IMR-90 (cell line): ENCODE data around the gene LRIG1. TPM values are rescaled to one million over a fixed set of nuclear protein-coding genes. Genes with fewer than 3 reads are reported as not detected.

ENCODE experiments used
- ATAC-seq: fragments of 200-7000 bp; cut with Tn5 transposase; 2 replicates; pipeline ENCODE4 v1.9.1; 2020; ENCODE audit warnings: low read depth, mild to moderate bottlenecking, moderate library complexity
- BruUV-seq: library from RNA; stranded (reverse); fragments of 400-500 nt; replicated peaks from 2 replicates; lab custom pipeline; 2021; lab: Mats Ljungman, UMichigan
- CTCF ChIA-PET: fragments of 300-600 bp; formaldehyde crosslinking; extraction: SDS; loops from one replicate; lab custom pipeline; 2021; ENCODE audit warnings: antibody characterized with exemption; lab: Yijun Ruan, JAX
- POLR2A ChIA-PET: fragments of 300-600 bp; sonication (Branson Sonifier 250); formaldehyde crosslinking; loops from one replicate; lab custom pipeline; 2022; ENCODE audit warnings: antibody characterized with exemption; ENCODE audit not compliant: unreplicated experiment; lab: Charles Lee
- DNase-seq: peaks from one replicate; pipeline ENCODE4 v3.0.0; 2013
- H2AFZ ChIP-seq: replicated peaks from 2 replicates; pipeline ENCODE3; 2013; ENCODE audit warnings: low read length, mild to moderate bottlenecking; ENCODE audit not compliant: poor library complexity
- H2AK5ac ChIP-seq: 2 replicates; pipeline ENCODE4 v1.6.1; 2013; ENCODE audit warnings: low read depth, low read length, inconsistent platforms
- H2AK9ac ChIP-seq: replicated peaks from 2 replicates; pipeline ENCODE3; 2013; ENCODE audit warnings: mild to moderate bottlenecking, low read depth, low read length, moderate library complexity; ENCODE audit not compliant: poor library complexity
- H2BK120ac ChIP-seq: 2 replicates; pipeline ENCODE4 v1.6.1; 2013; ENCODE audit warnings: low read depth, low read length, inconsistent platforms
- H2BK15ac ChIP-seq: 3 replicates; pipeline ENCODE4 v1.6.1; 2013; ENCODE audit warnings: low read depth, low read length, inconsistent platforms
- H2BK20ac ChIP-seq: 2 replicates; pipeline ENCODE4 v1.6.1; 2013; ENCODE audit warnings: low read depth, mild to moderate bottlenecking, inconsistent platforms, low read length, moderate library complexity
- H2BK5ac ChIP-seq: 2 replicates; pipeline ENCODE4 v1.6.1; 2013; ENCODE audit warnings: mild to moderate bottlenecking, low read depth, low read length, inconsistent platforms; ENCODE audit not compliant: poor library complexity, severe bottlenecking
- H3K14ac ChIP-seq: replicated peaks from 2 replicates; pipeline ENCODE4 v1.6.1; 2013; ENCODE audit warnings: low read depth, low read length, inconsistent platforms
- H3K18ac ChIP-seq: 2 replicates; pipeline ENCODE4 v1.6.1; 2013; ENCODE audit warnings: low read depth, low read length, control low read depth
- H3K23ac ChIP-seq: 2 replicates; pipeline ENCODE4 v1.6.1; 2013; ENCODE audit warnings: low read depth, low read length, inconsistent platforms
- H3K27ac ChIP-seq: 2 replicates; pipeline ENCODE4 v1.5.1; 2013; ENCODE audit warnings: mild to moderate bottlenecking, control low read depth, low read length; ENCODE audit not compliant: insufficient read depth
- H3K27me3 ChIP-seq: 2 replicates; pipeline ENCODE4 v1.6.1; 2013; ENCODE audit warnings: low read length; ENCODE audit not compliant: control insufficient read depth, insufficient read depth
- H3K36me3 ChIP-seq: 2 replicates; pipeline ENCODE4 v1.6.1; 2013; ENCODE audit warnings: low read length, mixed read lengths; ENCODE audit not compliant: control insufficient read depth, insufficient read depth
- H3K4ac ChIP-seq: 2 replicates; pipeline ENCODE4 v1.6.1; 2013; ENCODE audit warnings: low read depth, low read length, inconsistent platforms
- H3K4me1 ChIP-seq: 2 replicates; pipeline ENCODE4 v1.6.1; 2013; ENCODE audit warnings: low read length, mixed read lengths; ENCODE audit not compliant: control insufficient read depth, insufficient read depth
- H3K4me2 ChIP-seq: 2 replicates; pipeline ENCODE4 v1.6.1; 2013; ENCODE audit warnings: low read depth, mild to moderate bottlenecking, control low read depth, low read length, moderate library complexity
- H3K4me3 ChIP-seq: 2 replicates; pipeline ENCODE4 v1.5.1; 2013; ENCODE audit warnings: low read depth, mild to moderate bottlenecking, control low read depth, low read length, moderate library complexity; ENCODE audit not compliant: insufficient read depth
- H3K56ac ChIP-seq: 2 replicates; pipeline ENCODE4 v1.6.1; 2013; ENCODE audit warnings: low read length, inconsistent platforms; ENCODE audit not compliant: insufficient read depth; ENCODE audit errors: extremely low read depth
- H3K79me1 ChIP-seq, 2 experiments: 2 replicates each; pipeline ENCODE4 v1.6.1; 2013; ENCODE audit warnings: low read length in 2 of 2, inconsistent platforms in 1 of 2, low read depth in 1 of 2
- H3K9ac ChIP-seq: 2 replicates; pipeline ENCODE4 v1.6.1; 2013; ENCODE audit warnings: low read depth, low read length, control low read depth
- H3K9me1 ChIP-seq: 2 replicates; pipeline ENCODE4 v1.6.1; 2013; ENCODE audit warnings: low read length, inconsistent platforms; ENCODE audit not compliant: insufficient read depth
- H3K9me3 ChIP-seq: 2 replicates; pipeline ENCODE4 v1.6.1; 2013; ENCODE audit warnings: low read length; ENCODE audit not compliant: control insufficient read depth, insufficient read depth
- H4K20me1 ChIP-seq: 2 replicates; pipeline ENCODE4 v1.6.1; 2013; ENCODE audit warnings: low read length, inconsistent platforms; ENCODE audit not compliant: insufficient read depth
- H4K5ac ChIP-seq: 2 replicates; pipeline ENCODE4 v1.6.1; 2013; ENCODE audit warnings: mild to moderate bottlenecking, low read depth, low read length, control low read depth
- H4K8ac ChIP-seq, 2 experiments: 2 replicates each; pipeline ENCODE4 v1.6.1; 2013; ENCODE audit warnings: low read depth in 2 of 2, low read length in 2 of 2, control low read depth in 1 of 2, inconsistent platforms in 1 of 2
- H4K91ac ChIP-seq: 2 replicates; pipeline ENCODE4 v1.6.1; 2013; ENCODE audit warnings: low read depth, low read length, inconsistent platforms; ENCODE audit not compliant: insufficient read depth
- BHLHE40 ChIP-seq: fragments of 150-350 bp; IDR thresholded peaks from 2 replicates; pipeline ENCODE4 v1.6.1; 2016; ENCODE audit warnings: mild to moderate bottlenecking, low read depth, low read length
- MAZ ChIP-seq: IDR thresholded peaks from 2 replicates; pipeline ENCODE4 v1.6.1; 2012; ENCODE audit warnings: low read depth, mild to moderate bottlenecking, low read length, improper control_type of control experiment, moderate library complexity, borderline replicate concordance
- MXI1 ChIP-seq: IDR thresholded peaks from 2 replicates; pipeline ENCODE4 v1.6.1; 2012; ENCODE audit warnings: low read depth, mild to moderate bottlenecking, low read length, moderate library complexity, borderline replicate concordance
- NFE2L2 ChIP-seq: fragments of 150-350 bp; IDR thresholded peaks from 2 replicates; pipeline ENCODE4 v1.6.1; 2016; ENCODE audit warnings: low read depth, mild to moderate bottlenecking, low read length
- WGBS, 2 experiments: methylation state at CpG; one replicate each; pipeline versions ENCODE4 v1.1.5 to v1.1.7; 2013; ENCODE audit warnings: missing lambda C conversion rate in 2 of 2; ENCODE audit not compliant: insufficient read length in 1 of 2; ENCODE audit errors: extremely low coverage in 2 of 2; 5-methylcytosine and 5-hydroxymethylcytosine counted together
- dilution Hi-C: fragments of 300-500 bp; cut with HindIII; formaldehyde crosslinking; loops from one replicate; pipeline ENCODE4 v1.14.3; 2018; ENCODE audit warnings: low sequenced_read_pairs; ENCODE audit not compliant: unreplicated experiment
- in situ Hi-C: fragments of 300-500 bp; cut with MboI; formaldehyde crosslinking; loops from 3 replicates; pipeline ENCODE4 v1.14.3; 2019; ENCODE audit warnings: low sequenced_read_pairs, inconsistent platforms, mixed read lengths
- intact Hi-C: fragments of 100-400 bp; cut with micrococcal nuclease; formaldehyde crosslinking; loops from 2 replicates; pipeline ENCODE4 v1.10.0; 2022
- polyA plus RNA-seq, 3 experiments: library from polyadenylated mRNA; depleted of rRNA; stranded (reverse); fragments of >200 nt; gene quantifications; 2 replicates each; pipeline ENCODE4 v1.2.3, GENCODE V29; 2012; ENCODE audit warnings: low replicate concordance in 1 of 3
- total RNA-seq: library from RNA; depleted of rRNA; stranded (reverse); fragments of >200 nt; gene quantifications from 2 replicates; pipeline ENCODE4 v1.2.3, GENCODE V29; 2012

LRIG1 gene
- total and polyA plus RNA-seq, 2 of the 4 experiments (the other 2 are of a cell fraction) = 62.8 to 87.8 TPM

DNA sequence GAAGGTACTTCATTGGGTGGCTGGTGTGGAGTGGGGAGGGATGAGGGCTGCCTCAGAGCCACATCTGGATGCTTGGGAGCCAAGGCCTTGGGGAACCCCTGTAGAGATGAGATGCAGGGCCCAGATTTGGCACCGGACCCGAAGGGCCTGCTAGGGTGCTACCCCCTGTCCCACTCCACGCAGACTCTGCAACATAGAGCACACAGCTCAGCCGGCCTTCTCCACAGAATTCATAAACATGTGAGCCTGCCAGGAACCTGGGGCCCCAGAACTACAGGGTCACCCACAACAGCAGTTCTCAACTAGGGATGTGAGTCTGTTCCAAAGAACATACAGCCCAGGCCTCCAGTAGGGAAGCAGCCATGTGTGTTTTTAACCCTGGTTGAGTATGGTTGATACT is 62.8 kb downstream of the LRIG1 start:
- H3K36me3 ChIP-seq = 0 out of 2 replicates have a peak, but pooled peaks cover 7% of the 10 kb centered on the region
- H3K27me3 ChIP-seq = no peaks in the 10 kb centered on the region
- H3K14ac ChIP-seq = no peak overlapping the region
- no peak overlapping the region for H3K4ac ChIP-seq
- H3K4me2 ChIP-seq = no peak overlapping the region
- BruUV-seq = no TSS peak
- H3K79me1 ChIP-seq = peaks cover 13 to 47% of the 10 kb centered on the region in 2 experiments; a peak in 3 of 4 replicates
- H4K91ac ChIP-seq = no peak overlapping the region
- no peak overlapping the region for H4K5ac ChIP-seq
- no peak overlapping the region for H3K18ac ChIP-seq
- H3K4me3 ChIP-seq = no peak overlapping the region
- no peak overlapping the region for H3K56ac ChIP-seq
- peaks cover 24% of the 10 kb centered on the region for H3K4me1 ChIP-seq
- intact Hi-C loops = no loop called here
- peak overlapping the region; percentile 51 for H2AK5ac ChIP-seq
- DNase-seq (no peak), ATAC-seq (no peak)
- peaks cover 29% of the 10 kb centered on the region for H3K9me1 ChIP-seq
- dilution Hi-C loops = no loop called here
- CTCF ChIA-PET = no interaction called here
- no peak overlapping the region for H3K9ac ChIP-seq
- no peak overlapping the region for H2BK15ac ChIP-seq
- H3K9me3 ChIP-seq = no peaks in the 10 kb centered on the region
- TF ChIP-seq MAZ (no peak), BHLHE40 (no peak), NFE2L2 (no peak), MXI1 (no peak)
- no peak overlapping the region for H2BK120ac ChIP-seq
- 0 out of 2 replicates have a peak, but pooled peaks cover 6% of the 10 kb centered on the region for H4K20me1 ChIP-seq
- POLR2A ChIA-PET = no interaction called here
- no peak overlapping the region for H4K8ac ChIP-seq
- in situ Hi-C loops = no loop called here
- WGBS, 2 experiments = no CpG with 5 or more reads among the region's 4 CpGs
- no peak overlapping the region for H3K27ac ChIP-seq
- H2BK5ac ChIP-seq = no peak overlapping the region
- 0 out of 2 replicates have a peak overlapping the region, but pooled peaks have one; percentile 13 for H3K23ac ChIP-seq
- H2AFZ ChIP-seq = no peak overlapping the region
- no peak overlapping the region for H2BK20ac ChIP-seq
- no peak overlapping the region for H2AK9ac ChIP-seq
